Lower leg skin (tissue), 3 donors: ENCODE results near the gene CARD14.

Experiments
- CTCF ChIP-seq, 3 donors: fragments of 450-650 bp; IDR thresholded peaks; one replicate each; pipeline ENCODE4 v1.5.1; 2016; ENCODE audit warnings: antibody characterized with exemption in 3 of 3, mild to moderate bottlenecking in 3 of 3, moderate library complexity in 2 of 3
- POLR2A ChIP-seq, 2 donors: fragments of 450-650 bp; IDR thresholded peaks; one replicate each; pipeline ENCODE4 v1.6.1; 2016 to 2017; ENCODE audit warnings: antibody characterized with exemption in 2 of 2, mild to moderate bottlenecking in 1 of 2, moderate library complexity in 1 of 2

GRCh38 chr17:80190716-80191115, 20.9 kb downstream of the CARD14 start:
- TF ChIP-seq CTCF (IDR thresholded peaks at IDR 0.05) (no peak), POLR2A (IDR thresholded peaks at IDR 0.05) (no peak)
